ENCODE results near the gene NAT8L.

NAT8L gene

GRCh38 chr4:2094545-2094944 is 35.4 kb downstream of the NAT8L start:
- DNase-seq (ENCODE audit: low spot score): no peak

GRCh38 chr4:2095236-2096072 is 36.3 kb downstream of the NAT8L start:
- no peak for DNase-seq (ENCODE audit: low spot score)

DNA sequence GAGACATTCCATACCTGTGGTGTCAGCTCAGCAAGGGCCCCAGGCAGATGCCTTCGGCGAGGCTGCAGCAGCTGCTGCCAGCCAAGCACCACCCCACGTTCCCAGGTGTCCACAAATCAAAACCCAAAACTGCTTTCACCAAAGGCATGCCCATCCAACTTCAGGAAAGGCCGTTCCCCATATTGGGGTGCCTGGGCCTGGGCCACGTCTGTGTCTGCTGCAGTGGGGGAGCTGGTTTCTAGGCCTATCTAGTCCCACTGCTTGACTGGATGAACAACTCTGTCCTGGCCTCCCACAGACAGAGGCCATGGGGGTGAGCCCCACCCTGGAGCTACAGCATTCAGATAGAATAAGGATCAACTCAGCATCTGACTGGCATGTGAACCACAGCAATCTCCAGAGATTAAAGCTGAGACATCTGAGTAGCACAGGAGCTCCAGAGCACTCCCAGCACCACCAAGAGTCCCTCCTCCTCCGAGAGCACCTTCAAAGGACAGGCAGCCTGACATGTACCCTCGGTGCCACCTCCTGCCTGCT is 37.0 kb downstream of the NAT8L start:
- no peak for DNase-seq (ENCODE audit: low spot score)

GRCh38 chr4:2101346-2102044 is 42.4 kb downstream of the NAT8L start:
- no peak for DNase-seq (ENCODE audit: low spot score)

GRCh38 chr4:2102045-2102883 is 43.1 kb downstream of the NAT8L start:
- DNase-seq (ENCODE audit: low spot score): no peak

DNA sequence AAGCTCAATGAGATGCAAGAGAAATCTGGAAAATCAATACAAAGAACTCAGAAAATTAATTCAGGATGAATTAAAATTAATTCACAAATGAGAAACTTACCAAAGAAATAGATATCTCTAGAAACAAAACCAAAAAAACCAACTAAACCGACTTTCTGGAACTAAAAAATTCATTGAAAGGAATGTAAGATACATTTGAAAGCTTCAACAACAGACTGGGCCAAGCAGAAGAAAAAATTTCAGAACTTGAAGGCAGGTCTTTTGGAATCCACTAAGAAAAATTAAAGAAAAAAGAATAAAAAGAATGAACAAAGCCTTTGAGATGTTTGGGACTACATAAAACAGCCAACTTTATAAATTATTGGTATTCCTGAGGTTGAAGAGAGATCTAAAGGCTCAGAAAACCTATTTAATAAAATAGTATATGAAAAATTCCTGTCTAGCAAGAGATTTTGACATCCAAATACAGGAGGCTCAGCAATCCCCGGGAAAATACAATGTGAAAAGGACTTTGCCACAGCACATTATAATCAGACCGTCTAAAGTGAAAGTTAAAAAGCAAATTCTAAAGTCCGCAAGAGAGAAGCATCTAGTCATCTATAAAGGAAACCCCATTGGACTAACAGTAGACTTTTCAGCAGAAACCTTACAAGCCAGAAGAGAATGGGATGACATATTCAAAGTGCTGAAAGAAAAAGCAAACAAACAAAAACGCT is 44.2 kb downstream of the NAT8L start:
- no peak for DNase-seq (ENCODE audit: low spot score)

DNA sequence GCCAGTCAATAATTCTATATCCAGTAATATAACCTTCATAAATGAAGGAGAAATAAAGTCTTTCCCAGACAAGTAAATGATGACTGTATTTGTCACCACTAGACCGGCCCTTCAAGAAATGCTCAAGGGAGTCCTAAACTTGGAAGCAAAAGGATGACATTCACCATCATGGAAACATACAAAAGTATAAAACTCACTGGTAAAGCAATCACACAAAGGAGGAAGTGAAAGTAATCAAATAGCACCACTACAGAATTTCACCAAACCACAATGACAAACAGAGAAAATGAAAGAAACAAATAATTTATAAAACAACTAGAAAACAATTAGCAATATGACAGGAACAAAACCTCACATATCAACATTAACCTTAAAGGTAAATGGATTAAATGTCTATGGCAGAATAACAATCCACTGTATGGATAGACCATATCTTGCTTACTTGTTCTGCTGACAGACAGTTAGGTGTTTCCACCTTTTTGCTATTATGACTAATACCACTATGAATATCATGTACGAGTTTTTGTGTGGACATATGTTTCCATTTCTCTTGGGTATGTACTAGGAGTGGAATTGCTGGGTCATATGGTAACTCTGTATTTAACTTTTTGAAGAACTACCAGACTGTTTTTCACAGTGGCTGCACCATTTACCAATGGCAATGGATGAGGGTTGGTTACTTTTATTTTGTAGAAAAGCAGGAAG is 44.9 kb downstream of the NAT8L start:
- no peak for DNase-seq (ENCODE audit: low spot score)

- DNase-seq (ENCODE audit: low spot score): no peak
These were observed 45.6 kb downstream of the NAT8L start for GRCh38 chr4:2104556-2105345.

- no peak for DNase-seq (ENCODE audit: low spot score)
These were observed 46.4 kb downstream of the NAT8L start for GRCh38 chr4:2105559-2105958.

- no peak for DNase-seq (ENCODE audit: low spot score)
These were observed 57.7 kb downstream of the NAT8L start for GRCh38 chr4:2116687-2117400.

Measured in CD4-positive, alpha-beta T cell treated with Interleukin-6 at 100 ng/mL for 8 hours (primary cell).